GM19372 (cell line): ENCODE data around the gene LSP1.

ENCODE experiments used
- ATAC-seq: cut with Tn5 transposase; IDR thresholded peaks from one replicate; pipeline ENCODE4 v1.9.1; 2021; ENCODE audit warnings: mild to moderate bottlenecking, low read depth, moderate library complexity; ENCODE audit not compliant: unreplicated experiment

Gene LSP1

DNA sequence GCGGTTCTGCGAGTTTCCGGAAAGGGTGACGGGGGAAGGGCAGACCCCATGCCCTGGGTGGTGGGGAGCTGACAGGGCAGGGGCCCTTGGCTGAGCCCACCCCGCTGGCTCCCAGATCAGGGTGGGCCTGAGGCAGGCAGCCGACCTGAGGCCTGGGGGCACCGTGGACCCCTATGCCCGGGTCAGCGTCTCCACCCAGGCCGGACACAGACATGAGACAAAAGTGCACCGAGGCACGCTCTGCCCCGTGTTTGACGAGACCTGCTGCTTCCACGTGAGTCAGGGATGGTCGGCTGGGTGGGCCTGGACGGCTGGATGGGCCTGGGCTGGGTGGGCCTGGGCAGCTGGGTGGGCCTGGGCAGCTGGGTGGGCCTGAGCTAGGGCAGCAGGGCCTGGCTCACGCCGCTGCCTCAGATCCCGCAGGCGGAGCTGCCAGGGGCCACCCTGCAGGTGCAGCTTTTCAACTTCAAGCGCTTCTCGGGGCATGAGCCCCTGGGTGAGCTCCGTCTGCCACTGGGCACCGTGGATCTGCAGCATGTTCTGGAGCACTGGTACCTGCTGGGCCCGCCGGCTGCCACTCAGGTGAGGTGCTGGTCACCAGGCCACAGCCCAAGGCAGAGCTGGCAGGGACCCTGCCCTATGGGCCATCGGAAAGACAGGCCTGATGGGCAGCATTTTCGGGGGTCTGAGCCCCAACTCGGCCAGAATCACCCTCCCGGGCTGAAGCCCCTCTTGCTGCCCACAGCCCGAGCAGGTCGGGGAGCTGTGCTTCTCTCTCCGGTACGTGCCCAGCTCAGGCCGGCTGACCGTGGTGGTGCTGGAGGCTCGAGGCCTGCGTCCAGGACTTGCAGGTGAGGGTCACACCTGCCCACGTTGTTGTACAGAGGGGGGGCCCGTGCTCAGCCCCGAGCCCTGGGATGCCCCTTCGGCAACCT is 16.6 kb upstream of the LSP1 start:
- ATAC-seq = no peak

DNA sequence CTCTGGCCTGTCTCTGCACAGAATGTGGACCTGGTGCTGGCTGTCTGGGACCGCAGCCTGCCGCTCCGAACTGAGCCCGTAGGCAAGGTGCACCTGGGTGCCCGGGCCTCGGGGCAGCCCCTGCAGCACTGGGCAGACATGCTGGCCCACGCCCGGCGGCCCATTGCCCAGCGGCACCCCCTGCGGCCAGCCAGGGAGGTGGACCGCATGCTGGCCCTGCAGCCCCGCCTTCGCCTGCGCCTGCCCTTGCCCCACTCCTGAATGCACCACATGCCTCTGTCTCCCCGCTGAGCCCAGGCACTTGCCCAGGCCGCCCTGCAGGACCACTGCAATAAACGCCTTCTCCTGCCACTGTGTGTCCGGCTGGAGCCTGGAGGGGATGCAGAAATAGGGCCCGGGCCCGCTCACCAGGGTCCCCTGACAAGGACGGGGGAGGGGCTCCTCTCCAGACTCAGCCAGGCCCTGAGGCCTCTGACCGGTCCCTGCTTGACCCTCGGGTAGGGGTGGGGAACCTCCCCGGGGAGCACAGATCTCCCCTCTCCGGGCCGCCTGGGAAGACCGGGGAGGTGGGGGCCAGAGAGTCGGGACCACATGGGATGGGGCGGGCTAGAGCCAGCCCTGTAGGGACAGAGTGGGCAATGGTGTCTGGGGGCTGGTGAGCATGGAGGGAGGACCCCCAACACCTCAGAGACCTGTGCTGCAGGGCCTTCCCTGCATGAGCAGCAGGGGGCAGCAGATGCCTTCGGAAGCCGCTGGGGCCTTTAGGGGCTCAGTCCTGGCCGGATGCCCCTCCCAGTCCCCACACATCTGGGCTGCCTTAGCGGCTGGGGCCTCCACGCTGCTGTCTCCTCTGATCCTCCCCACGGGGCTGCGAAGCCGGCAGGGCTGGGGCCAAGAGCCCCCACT is 15.5 kb upstream of the LSP1 start:
- no peak for ATAC-seq

DNA sequence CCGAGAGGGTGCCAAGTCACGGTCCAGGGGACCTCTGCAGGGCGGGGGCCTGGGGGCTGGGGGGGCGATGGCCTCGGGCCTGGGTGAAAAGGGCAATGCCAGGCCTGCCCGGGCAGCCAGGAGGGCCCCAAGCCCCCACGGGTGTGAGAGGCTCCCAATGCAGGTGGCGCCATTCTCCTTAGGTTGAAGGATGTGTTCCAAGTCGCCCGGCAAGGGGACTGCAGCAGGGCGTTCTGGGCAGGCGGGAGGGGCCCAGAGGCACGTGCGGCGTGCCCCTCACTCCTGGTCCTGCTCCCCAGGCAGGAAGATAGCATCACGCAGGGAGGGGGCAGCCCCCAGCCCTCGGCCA is 14.8 kb upstream of the LSP1 start:
- no peak for ATAC-seq

DNA sequence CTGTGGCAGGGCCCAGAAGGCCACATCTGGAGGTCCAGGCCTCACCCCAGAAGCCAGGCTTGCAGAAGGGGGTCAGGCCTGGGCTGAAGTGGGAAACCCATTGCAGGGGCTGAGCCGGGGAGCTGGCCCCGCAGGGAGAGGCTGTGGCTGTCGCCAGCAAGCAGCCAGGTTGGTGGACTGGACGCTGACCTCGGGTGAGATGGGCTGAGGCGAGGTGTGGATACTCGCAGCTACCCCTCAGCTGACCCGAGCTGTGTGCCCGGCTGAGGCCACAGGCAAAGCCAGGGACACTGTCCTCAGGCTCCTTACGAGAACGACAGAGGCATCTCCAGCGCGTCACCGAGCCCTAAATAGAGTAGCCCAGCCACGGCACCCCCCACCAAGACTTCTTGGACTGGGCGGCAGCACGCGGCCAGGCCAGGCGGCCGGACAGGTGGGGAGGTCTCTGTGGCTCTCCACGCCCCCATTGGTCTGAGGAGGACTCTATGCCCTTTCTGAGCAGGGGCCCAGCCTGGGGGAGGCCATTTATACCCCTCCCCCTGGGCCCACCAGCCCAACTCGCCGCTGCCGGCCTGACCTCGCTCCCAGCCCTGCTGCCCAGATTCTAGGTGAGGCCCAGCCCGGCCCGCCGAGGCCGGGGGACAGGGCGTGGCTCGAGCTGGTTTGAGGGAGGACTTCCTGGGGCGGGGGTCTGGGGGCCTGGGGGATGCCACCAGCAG is 14.3 kb upstream of the LSP1 start, which contains the start of gene TNNI2:
TNNI2 (plus strand) TSS at position 556 of the 719 bp plus-strand sequence. CDS start 716 bp downstream, outside the sequence.
- no peak for ATAC-seq

DNA sequence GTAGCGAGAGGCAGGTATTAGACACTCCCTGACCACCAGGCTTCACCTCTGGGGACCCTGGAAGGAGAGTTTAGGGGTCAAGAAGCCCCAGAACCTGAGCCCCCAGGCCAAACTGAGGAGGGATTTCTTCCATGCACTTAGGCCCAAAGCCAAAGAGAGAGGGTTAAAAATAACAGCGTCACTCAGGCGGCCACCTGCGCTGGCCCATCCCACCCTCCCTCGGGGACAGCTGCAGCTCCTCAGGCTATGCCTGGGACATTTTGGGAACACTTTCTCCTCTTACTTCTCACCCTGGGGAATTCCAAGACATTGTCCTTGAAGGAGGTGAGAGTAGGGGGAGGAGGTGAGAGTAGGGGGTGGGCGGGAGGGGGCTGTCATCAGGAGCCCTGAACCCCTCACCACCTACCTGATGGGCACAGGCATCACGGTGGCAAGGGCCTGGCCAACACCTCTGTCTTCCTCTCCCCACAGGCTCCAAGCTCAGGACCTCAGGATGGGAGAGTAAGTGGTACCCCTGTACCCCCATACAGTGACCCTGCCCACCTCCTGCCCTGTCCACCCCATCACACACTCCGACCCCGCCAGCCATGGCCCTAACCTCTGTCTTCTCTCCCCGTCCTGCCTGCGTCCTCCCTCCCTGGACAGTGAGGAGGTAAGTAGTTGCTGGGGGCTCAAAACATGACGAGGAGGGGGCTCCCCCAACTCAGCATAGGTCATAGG is 13.5 kb upstream of the LSP1 start:
- ATAC-seq = no peak

DNA sequence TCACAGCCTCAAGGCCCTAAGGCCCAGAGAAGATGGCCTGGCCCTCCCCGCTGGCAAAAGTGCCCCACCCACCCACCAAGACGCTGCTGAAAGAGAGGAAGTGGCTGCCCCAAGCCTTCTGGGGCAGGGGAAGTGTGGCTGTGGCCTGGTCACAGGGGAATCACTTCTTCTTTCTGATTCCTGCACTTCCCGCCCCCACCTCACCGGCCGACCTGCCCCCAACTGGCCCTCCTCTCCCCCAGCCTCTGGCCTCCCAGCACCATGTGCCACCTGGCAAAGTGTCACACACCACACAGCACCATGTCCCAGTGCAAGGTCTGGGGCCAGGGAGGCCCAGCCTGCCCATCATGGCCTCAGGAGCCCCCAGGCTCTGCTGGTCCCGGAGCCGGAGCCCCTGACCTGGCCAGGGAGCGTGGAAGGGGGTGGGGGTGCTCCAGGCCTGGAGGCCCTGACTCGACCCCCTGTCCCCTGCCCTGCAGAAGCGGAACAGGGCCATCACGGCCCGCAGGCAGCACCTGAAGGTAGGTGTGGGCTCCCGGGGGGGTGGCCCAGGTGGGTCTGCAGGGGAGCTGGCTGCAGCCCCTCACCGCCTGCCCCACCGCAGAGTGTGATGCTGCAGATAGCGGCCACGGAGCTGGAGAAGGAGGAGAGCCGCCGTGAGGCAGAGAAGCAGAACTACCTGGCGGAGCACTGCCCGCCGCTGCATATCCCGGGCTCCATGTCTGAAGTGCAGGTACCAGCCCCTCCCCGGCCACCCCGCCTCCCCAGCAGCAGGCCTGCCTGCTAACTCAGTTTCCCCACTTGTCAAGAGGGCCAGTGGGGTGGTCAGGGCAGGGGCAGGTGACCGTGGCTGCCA is 12.7 kb upstream of the LSP1 start:
- peak; percentile 61 for ATAC-seq

DNA sequence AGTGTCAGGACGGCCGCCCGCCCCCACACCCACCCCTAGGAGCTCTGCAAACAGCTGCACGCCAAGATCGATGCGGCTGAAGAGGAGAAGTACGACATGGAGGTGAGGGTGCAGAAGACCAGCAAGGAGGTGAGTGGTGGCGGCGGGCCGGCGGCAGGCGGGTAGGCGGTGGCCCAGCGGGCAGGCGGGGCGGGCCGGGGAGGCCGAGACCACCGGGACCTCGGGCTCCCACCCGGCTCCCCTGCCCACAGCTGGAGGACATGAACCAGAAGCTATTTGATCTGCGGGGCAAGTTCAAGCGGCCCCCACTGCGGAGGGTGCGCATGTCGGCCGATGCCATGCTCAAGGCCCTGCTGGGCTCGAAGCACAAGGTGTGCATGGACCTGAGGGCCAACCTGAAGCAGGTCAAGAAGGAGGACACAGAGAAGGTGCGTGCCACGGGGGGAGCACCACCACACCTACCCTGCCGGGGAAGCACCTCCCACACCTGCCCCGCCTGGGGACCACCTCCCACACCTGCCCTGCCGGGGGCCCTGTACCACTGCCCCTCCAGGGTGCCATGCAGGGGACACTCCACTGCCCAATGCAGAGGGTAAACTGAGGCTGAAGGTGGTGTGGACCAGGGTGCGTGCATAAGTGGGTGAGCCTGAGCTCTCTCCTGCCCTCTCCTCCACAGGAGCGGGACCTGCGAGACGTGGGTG is 12.0 kb upstream of the LSP1 start:
- no peak for ATAC-seq

DNA sequence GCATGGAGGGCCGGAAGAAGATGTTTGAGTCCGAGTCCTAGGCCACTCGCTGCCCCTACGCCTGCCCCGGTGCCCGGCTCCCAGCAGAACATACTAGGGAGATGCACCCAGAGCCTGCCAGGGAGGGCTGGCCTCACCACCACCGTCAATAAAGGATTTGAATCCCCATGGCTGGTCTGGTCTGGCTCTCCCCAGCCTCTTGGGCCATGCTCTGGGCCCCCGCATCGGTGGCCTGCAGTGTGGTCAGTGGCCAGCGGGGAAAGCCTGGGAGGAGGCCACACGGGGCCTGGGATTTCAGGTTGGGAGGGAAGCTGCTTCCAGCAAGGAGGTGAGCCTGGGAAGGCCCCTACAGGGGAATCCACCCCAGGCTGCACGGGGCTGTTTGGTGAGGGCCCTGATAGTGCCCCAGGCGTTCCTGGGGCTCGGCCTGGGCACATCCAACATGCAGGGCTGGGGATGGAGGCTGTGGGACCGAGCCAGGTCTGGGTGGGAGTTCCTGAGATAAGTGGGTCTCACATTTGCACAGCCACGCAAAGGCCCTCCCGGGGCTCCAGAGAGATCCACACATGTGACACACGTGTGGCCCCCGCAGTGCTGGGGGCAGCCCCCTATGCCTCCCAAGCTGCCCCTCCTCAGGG is 11.3 kb upstream of the LSP1 start:
- ATAC-seq = no peak

DNA sequence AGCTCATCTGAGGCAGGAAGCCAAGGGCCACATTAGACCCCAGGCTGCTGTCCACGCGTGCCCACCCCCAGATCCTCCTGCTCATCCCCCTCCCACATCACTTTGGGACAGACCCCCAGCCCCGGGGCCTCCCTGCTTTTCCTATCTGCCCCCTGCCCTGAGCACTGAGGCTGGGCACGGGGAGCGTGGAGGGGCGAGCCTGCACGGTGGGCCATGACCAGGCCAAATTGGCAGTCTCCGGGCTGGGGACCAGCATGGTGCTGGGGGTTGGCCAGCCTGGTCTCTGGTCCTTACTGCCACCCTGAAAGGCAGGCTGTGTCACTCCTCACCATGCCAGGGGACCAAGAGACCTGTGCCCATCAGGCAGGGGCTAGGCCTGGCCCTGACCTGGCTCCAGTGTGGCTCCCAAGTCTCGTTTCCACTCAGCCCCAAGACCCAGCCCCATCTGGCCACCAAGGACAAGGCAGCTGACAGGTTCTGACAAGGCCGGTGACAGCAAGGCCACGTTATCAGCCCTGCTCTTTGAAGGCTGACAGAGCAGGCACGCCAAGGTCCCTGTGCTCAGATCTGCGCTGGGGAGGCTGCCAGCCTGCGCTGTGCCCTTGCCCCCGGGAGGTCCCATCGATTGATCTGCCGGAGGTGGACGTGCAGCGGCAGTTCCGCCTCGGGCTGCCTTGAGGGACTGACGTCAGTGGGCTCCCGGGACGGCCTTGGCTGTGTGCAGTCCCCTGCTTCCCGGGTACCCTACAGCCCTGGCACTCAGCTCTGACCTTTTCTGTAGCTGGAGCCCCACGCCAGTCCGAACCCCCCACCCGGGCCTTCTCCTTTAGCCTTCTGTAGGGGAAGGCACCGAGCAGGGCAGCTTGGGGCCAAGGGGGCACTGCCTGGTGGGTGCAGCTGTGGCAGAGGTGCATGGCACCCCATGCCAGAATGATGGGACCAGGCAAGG is 10.5 kb upstream of the LSP1 start:
- no peak for ATAC-seq

DNA sequence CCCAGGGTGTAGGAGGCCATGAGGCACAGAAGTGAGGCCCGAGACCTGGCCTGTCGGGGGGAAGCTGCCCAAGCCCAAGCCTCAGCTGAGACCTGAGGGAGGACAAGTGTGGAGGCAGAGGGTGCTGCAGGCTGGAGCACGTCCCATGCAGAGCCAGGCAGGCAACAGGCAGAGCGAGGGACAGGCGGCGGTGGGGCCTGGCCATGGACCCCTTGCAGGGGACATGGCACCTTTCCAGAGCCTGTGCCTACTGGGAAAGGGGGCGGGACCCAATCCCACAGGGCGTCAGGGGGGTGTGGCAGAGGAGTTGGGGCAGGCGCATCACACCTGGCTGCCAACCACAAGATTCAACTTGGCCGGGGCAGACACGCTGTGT is 9.8 kb upstream of the LSP1 start:
- no peak for ATAC-seq

DNA sequence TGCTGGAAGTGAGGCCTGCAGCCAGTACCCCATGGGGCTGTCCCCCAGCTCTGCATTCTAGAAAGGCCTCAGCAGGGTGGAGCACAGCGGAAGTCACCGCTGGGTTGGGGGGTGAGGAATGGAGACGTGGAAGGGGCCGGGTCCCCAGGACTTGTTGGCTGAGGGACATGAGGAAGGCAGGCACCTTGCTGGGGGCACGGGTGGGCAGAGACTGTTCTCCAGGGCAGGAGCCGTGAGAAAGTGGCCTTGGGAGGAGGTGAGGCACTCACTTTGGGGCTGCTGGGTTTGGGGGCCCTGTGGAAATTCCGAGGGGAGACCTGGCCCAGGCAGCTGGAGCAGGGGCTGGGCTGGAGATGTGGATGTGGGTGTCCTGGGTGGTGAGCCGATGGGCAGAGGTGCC is 9.1 kb upstream of the LSP1 start:
- no peak for ATAC-seq

DNA sequence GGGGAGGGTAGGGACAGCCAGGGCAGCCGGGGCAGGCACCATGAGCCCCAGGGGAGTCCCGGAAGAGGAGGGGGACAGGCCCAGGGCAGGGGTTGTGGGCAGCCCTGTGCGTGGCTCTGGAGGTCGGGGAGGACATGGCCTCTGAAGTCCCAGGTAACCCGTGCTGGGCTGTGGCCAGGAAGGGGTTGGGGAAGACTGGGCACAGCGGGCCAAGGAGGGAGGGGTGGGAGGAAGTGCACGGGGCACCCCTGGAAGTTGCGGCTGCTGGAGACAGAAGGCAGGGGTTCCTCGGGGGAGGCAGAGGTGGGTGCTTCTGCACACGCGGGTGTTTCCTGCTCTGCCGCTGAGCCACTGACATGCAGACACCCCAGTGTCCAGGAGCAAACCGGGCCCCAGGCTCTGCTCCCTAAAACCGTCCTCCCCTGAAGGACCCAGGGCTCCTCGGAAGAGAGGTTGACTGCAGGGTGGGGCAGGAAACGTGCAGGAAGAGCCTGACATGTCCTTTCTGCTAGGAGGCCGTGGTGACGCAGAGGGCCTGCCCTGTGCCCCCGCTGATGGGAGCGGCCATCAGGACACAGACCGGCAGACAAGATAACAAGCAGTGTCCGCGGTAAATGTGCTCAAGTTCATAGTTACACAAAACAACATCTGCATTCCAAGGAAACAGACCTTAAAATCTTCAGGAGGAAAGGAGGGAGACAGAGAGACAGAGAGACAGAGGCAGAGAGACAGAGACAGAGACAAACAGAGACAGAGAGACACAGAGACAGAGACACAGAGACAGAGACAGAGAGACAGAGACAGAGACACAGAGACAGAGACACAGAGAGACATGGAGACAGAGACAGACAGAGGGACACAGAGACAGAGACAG is 8.4 kb upstream of the LSP1 start:
- no peak for ATAC-seq

DNA sequence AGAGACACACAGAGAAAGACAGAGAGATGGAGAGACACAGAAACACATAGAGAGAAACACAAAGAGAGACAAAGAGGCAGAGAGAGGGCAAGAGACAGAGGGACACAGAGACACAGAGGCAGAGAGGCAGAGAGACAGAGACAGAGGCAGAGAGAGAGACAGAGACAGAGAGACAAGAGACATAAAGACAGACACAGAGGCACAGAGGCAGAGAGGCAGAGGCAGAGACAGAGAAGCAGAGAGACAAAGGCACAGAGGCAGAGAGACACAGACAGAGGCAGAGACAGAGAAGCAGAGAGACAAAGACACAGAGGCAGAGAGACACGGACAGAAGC is 7.8 kb upstream of the LSP1 start:
- ATAC-seq = no peak

DNA sequence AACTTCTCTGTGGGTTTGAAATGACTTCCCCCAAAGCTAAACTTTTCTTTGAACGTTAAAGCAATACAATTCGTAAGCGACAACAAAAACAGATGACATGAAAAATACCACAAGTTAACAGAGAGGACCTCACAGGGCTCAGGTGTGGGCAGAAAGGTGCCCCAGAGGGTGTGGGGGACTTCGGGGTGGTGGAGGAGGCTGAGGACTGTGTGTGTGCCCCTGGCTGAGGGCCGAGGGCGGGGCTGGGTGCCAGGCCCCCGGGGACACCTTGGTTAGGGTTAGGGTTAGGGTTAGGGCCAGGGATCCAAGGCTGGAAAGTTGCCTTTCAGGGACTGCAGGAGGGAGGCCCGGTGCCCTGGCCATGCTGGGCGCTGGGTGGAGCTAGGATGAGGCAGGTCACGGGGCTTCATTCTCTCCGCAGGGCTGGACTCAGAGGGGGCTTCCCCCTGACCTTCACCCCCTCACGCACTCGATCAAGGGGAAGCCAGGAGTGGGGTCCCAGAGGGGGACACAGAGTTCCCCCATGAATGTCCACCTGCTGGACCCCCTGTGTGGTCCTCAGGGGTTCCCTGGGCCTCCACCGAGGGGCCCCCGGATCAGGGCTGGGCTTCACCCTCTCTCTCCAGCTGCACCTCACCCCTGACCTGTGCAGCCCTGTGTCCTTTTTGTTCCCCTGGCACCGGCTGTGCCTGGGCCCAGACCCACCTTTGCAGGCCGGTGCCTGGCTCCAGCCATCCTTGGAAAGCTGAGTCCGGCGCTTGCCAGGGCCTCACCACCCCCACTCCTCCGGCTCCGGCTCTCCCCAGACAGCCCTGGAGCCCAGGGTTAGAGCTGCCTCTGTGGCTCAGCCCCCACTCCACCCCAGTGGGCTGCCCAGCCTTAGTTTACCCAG is 7.1 kb upstream of the LSP1 start:
- ATAC-seq = no peak

DNA sequence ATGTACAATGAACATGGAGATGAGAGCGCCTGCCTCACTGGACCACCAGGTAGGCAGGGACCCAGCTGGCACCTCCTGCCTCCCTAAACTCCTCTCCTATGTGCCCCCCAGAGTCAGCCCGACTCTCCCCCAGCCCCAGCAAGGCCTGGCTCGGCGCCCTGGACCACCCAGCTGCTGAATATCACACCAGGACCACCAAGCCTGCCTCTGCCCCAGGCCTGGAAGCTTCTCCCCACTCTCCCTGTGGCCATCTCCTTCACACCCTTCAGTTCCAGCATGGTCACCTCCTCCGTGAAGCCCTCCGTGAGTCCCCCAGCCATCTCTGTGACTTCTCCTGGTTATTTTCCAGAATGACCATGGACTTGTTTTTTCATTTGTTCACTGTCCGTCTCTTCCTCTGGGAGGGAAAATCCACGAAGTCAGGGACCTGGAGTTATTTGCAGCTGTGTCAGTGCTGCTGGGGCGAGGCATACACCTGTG is 6.4 kb upstream of the LSP1 start:
- no peak for ATAC-seq
